ENCODE measurements around the gene ELFN1. TPM values are rescaled to one million over a fixed set of nuclear protein-coding genes. Genes with fewer than 3 reads are reported as not detected.

Gene ELFN1
- total and polyA plus RNA-seq, 2 donors (not counting 3 experiments of a cell fraction or from before 2014, with no cell fraction given), result 0.37 to 1.0 TPM

DNA sequence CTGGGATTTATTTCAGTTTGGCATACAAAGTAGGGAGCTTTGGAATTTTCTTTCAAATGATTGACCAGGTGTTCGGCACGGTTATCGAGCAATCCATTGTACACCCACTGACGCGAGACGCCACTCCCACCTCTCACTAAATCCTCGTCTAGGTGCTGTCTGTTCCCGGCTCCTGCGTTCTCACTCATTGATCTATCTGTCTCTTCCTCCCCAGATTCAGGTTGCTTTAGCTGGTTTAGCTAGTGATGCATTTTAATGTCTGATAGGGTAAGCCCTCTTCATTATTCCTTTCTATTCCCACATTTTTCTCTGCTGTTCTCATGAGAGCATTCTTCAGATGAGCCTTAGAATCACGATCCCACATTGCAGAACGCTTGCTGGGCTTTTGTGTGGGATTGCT lies 91.7 kb downstream of the ELFN1 start:
- ChIA-PET POLR2A (no interaction called here), CTCF (no interaction called here)
- DNase-seq (ENCODE audit: low read depth, low spot score), result no peak
- TF ChIP-seq EZH2 (IDR thresholded peaks at IDR 0.05; ENCODE audit: borderline replicate concordance, low read depth, low read length, severe bottlenecking) (no peak), JUN (IDR thresholded peaks at IDR 0.05; ENCODE audit: borderline replicate concordance, insufficient read depth, insufficient read length, low read depth) (no peak), MYC (IDR thresholded peaks at IDR 0.05; ENCODE audit: low read depth, low read length) (no peak), POLR2A (IDR thresholded peaks at IDR 0.05; ENCODE audit: low read depth, low read length) (no peak), FOS (IDR thresholded peaks at IDR 0.05; ENCODE audit: borderline replicate concordance, insufficient read depth, low read length) (no peak), POLR2AphosphoS5 (IDR thresholded peaks at IDR 0.05; ENCODE audit: insufficient read depth, low read depth, low read length) (no peak), GATA2 (IDR thresholded peaks at IDR 0.05; ENCODE audit: insufficient read depth, insufficient read length, low read depth, low read length) (no peak)
- TF ChIP-seq, protein P1, sequence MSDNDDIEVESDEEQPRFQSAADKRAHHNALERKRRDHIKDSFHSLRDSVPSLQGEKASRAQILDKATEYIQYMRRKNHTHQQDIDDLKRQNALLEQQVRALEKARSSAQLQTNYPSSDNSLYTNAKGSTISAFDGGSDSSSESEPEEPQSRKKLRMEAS (IDR thresholded peaks at IDR 0.05; ENCODE audit: insufficient read depth, insufficient read length), result no peak
- TF ChIP-seq, protein P2, sequence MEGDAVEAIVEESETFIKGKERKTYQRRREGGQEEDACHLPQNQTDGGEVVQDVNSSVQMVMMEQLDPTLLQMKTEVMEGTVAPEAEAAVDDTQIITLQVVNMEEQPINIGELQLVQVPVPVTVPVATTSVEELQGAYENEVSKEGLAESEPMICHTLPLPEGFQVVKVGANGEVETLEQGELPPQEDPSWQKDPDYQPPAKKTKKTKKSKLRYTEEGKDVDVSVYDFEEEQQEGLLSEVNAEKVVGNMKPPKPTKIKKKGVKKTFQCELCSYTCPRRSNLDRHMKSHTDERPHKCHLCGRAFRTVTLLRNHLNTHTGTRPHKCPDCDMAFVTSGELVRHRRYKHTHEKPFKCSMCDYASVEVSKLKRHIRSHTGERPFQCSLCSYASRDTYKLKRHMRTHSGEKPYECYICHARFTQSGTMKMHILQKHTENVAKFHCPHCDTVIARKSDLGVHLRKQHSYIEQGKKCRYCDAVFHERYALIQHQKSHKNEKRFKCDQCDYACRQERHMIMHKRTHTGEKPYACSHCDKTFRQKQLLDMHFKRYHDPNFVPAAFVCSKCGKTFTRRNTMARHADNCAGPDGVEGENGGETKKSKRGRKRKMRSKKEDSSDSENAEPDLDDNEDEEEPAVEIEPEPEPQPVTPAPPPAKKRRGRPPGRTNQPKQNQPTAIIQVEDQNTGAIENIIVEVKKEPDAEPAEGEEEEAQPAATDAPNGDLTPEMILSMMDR (IDR thresholded peaks at IDR 0.05; ENCODE audit: extremely low read depth in 1 of 2, insufficient read depth in 1 of 2, low read depth in 1 of 2, low read length in 2 of 2), result no peak
- BruUV-seq (replicated peaks), result no TSS peak
- H3K4me1 ChIP-seq (ENCODE audit: control insufficient read depth, extremely low read depth, insufficient read depth, low read length), result no peaks in the 10 kb centered on the region
- H3K9me1 ChIP-seq (replicated peaks; ENCODE audit: control insufficient read depth, extremely low read depth, insufficient read depth, low read length), result no peaks in the 10 kb centered on the region
- FAIRE-seq, result no peak
- no peaks in the 10 kb centered on the region for H3K9me3 ChIP-seq (replicated peaks; ENCODE audit: control insufficient read depth, insufficient read depth, low read length)
- H3K4me2 ChIP-seq (ENCODE audit: insufficient read depth, low read length), result no peak overlapping the region
- no peak overlapping the region for H3K27ac ChIP-seq (ENCODE audit: insufficient read depth, low read depth, low read length)
- dilution Hi-C loops (cut with MboI; ENCODE audit: extremely low pct_ligation_motif_present, low sequenced_read_pairs) (no loop called here), intact Hi-C loops (cut with micrococcal nuclease) (no loop called here)
- H4K20me1 ChIP-seq (replicated peaks; ENCODE audit: control insufficient read depth, extremely low read depth, insufficient read depth, low read length), result no peaks in the 10 kb centered on the region
- H3K4me3 ChIP-seq (replicated peaks in 1 of 3; ENCODE audit: insufficient read depth in 1 of 3, low read depth in 1 of 3, low read length in 3 of 3), result no peak overlapping the region
- peaks cover 0 to 1% of the 10 kb centered on the region in 2 experiments for H3K27me3 ChIP-seq (ENCODE audit: control insufficient read depth in 2 of 2, insufficient read depth in 2 of 2, low read length in 2 of 2)
- no peak overlapping the region for H3K9ac ChIP-seq (replicated peaks; ENCODE audit: extremely low read depth, insufficient read depth, low read length)
- no peaks in the 10 kb centered on the region for H3K36me3 ChIP-seq (ENCODE audit: control insufficient read depth in 2 of 2, extremely low read depth in 1 of 2, insufficient read depth in 2 of 2, low read length in 2 of 2)
- no peaks in the 10 kb centered on the region for H3K79me2 ChIP-seq (ENCODE audit: control insufficient read depth, insufficient read depth, low read length)
- no peak overlapping the region for H2AFZ ChIP-seq (ENCODE audit: low read depth, low read length)

All from endothelial cell of umbilical vein (primary cell).